ENCODE measurements around the gene MRPL18.
"Not testable (repeated sequence)": the region's sequence is repeated elsewhere in the genome, so short reads cannot be mapped to it uniquely, and the experiment has no call there.

MRPL18 gene

DNA sequence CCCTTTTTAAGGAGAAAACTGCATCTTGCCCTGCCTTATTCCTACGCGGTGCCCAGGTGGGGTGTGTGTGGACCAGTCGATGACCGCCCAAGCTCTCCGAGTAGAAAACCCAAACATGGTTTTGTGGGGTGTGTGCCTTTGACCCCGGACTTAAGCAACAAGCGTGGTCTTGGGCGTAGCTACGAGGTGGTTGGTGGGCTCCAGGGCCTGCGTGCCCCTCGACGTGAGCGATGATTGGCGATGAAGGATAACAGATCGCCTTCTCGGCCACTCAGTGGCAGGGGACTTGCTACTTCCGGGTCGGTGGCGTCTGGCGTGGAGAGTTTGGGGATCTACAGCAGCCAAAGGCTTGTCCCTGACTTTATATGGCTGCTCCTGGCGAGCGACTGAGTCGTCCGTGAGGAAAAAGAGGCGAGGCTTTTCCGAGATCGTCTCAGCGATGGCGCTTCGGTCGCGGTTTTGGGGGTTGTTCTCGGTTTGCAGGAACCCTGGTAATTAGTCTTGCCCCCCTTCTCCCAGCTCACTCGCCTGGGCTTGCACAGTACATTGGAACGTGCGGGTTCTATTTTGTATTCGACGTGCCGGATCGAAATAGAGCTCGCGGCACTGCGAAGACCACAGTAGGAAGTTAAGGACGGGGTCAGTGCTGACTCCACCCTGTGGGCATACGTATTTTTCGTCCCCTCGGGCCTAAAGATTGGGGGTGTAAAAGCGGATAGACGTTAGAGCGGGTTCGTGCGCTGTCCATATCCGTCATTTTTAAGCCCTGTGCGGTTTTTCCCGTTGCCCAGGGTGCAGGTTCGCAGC, at the start of gene MRPL18:
Gene MRPL18, plus strand, starts transcription at position 319 of the 807 bp plus-strand sequence. Its CDS starts 121 bp downstream, at position 440.
- DNase-seq (ENCODE audit: low read depth, low spot score) = peak; percentile 95

DNA sequence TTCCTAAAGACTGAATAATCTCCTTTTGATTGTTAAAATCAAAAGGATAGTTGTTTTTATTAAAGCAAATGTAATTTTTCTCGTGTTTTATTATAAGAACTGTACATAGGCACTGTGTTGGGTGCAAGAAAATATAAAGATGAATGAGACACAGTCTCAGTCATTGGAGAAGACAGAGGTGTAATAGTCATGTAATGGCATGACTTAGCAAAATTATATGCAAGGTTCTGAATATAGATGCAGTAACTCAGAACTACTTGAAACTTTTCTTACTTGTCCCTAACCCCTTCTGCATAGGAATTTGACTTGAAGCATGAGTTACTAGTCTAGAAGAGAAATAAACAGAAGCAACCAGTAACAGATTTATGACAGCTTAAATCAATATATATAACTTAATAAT, 48.1 kb upstream of the MRPL18 start:
- DNase-seq (ENCODE audit: low read depth, low spot score) = no peak

DNA sequence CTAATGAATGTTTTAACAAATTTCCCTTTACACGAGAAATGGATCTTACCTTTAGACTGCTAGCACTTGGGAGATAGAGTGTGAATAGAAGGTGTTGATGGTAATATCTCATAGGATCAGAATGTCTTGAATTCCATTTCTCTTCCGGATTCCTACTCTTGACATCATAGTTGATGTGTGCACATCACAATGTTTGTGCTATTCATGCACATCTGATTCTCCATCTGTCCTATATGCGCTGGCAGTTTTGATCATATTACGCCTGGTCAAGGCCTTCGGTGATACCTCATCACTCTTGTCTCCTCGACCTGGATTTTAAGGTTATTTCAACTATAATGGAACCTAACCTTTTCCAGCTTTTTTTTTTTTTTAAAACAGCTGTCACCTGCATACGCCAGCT, 45.2 kb upstream of the MRPL18 start:
- no peak for DNase-seq (ENCODE audit: low read depth, low spot score)

- DNase-seq (ENCODE audit: low read depth, low spot score) = no peak
Observed at GRCh38 chr6:159746759-159747158, 43.5 kb upstream of the MRPL18 start.

DNA sequence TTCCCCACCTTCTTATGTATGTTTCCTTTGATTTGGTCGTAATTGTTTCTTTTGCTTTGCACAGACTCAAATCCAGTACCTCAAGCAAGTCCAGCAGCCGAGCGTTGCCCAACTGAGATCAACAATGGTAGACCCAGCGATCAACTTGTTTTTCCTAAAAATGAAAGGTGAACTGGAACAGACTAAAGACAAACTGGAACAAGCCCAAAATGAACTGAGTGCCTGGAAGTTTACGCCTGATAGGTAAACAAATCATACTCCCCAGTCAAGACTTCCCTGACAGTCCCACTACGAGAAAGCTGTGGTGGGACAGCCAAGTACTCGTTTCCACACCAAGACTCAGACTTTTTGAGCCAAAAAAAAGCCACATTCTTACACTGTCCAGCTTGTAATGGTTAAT, 42.1 kb upstream of the MRPL18 start:
- DNase-seq (ENCODE audit: low read depth, low spot score) = not testable (repeated sequence)

DNA sequence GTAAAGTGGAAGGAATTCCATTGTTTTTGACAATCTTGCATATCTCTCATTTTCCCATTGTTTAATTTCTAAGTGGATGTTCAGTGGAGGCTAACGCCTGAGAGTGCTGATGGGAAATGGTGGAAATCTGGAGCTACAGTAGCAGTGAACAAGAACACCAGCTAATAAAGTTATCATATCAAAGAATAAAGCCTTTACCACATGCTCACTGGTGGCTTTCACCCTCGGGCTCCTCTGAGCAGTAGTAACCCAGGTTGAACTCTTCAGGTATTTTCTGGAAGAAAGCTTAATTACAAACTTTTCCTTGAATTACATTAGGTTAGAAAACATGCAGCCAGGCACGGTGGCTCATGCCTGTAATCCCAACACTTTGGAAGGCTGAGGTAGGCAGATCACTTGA, 38.8 kb upstream of the MRPL18 start:
- DNase-seq (ENCODE audit: low read depth, low spot score) = no peak

GRCh38 chr6:159753081-159753872, 37.0 kb upstream of the MRPL18 start:
- no peak for DNase-seq (ENCODE audit: low read depth, low spot score)

DNA sequence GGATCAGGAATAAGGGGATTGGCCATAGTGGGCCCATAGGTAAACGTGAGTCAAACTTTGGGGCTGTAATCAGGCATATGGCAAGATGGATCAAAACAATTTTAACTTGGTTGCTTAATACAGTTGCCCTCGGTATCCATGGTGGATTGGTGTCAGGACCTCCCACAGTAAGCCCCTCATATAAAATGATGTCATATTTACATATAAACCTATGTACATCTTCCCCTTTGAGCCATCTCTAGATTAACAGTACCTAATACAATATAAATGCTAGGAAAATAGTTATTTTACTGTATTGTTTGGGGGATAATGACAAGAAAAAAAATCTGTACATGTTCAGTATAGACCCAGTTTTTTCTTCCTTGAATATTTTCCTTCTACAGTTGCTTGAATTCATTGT, 35.9 kb upstream of the MRPL18 start:
- no peak for DNase-seq (ENCODE audit: low read depth, low spot score)

DNA sequence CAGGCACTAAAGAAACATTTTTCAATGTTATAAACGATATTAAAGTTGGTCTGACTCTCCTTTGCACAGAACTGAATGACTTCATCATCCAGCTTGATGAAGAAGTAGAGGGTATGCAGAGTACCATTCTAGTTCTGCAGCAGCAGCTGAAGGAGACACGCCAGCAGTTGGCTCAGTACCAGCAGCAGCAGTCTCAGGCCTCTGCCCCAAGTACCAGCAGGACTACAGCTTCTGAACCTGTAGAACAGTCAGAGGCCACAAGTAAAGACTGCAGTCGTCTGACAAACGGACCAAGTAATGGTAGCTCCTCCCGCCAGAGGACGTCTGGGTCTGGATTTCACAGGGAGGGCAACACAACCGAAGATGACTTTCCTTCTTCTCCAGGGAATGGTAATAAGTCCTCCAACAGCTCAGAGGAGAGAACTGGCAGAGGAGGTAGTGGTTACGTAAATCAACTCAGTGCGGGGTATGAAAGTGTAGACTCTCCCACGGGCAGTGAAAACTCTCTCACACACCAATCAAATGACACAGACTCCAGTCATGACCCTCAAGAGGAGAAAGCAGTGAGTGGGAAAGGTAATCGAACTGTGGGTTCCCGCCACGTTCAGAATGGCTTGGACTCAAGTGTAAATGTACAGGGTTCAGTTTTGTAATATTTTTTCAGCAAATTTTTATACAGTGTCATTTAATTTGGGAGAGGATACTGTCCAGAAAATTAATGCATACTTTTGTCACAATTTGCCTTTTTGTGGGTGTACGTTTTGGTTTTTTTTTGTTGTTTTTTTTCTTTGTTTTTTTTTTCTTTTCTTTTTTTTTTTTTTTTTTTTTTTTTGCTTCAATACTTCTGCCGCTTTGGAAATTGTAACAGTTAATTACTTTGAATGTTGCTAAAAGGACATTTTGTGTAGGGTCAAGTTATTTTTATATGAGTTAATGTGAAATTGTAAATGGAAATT, 35.0 kb upstream of the MRPL18 start:
- no peak for DNase-seq (ENCODE audit: low read depth, low spot score)

GRCh38 chr6:159756508-159756907, 33.8 kb upstream of the MRPL18 start:
- no peak for DNase-seq (ENCODE audit: low read depth, low spot score)

DNA sequence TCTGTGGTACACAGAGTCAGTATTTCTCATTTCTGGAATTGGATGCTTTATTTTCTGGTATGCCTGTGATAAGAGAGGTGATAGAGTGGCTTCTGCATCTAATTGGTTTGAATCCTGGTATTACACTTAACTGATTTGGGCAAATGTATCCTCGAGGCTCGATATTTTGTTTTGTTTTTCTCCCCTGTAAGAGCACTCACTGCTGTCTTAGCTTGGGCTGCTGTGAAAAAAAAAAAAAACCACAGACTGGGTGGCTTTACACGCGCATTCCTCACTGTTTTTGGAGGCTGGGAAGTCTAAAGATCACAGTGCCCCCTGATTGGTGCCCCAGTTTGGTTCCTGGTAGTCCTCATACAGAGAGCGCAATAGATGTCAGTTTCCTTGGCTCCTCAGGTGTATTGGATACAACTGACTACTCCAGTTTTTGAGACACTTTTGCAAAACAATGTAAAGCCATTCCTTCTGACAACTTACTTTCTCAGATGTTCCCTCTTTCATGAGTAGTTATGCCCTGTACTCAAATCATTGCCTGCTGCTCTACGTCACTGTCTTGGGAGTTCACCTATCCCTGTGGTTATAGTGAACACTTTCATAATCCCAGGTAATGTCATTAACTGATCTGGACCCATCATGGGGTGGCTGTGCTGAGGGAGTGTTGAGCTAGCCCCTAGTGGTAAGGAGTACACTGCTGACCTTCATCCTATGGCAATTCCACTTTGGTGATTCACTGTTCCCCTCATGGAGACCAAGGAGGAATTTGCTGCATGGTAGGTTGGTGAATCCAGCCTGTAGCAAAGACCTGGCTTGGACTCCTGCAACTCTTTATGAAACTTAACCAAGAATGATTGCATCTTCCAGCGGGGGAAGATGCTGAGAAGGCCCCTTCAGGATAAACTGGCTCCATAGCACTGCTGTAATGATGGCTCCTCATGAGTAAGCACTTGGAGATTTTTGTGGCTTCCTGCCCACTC, 32.0 kb upstream of the MRPL18 start:
- DNase-seq (ENCODE audit: low read depth, low spot score) = no peak

GRCh38 chr6:159759645-159760044, 30.6 kb upstream of the MRPL18 start:
- no peak for DNase-seq (ENCODE audit: low read depth, low spot score)

GRCh38 chr6:159760602-159761057, 29.6 kb upstream of the MRPL18 start:
- no peak for DNase-seq (ENCODE audit: low read depth, low spot score)

- no peak for DNase-seq (ENCODE audit: low read depth, low spot score)
Observed at GRCh38 chr6:159761129-159761872, 29.0 kb upstream of the MRPL18 start.

- DNase-seq (ENCODE audit: low read depth, low spot score) = peak; percentile 89
Observed at GRCh38 chr6:159761873-159762680, 28.2 kb upstream of the MRPL18 start, which contains the start of gene ACAT2. Gene ACAT2, plus strand, starts transcription at chr6:159762045. Its CDS starts 43 bp downstream, at chr6:159762088.

DNA sequence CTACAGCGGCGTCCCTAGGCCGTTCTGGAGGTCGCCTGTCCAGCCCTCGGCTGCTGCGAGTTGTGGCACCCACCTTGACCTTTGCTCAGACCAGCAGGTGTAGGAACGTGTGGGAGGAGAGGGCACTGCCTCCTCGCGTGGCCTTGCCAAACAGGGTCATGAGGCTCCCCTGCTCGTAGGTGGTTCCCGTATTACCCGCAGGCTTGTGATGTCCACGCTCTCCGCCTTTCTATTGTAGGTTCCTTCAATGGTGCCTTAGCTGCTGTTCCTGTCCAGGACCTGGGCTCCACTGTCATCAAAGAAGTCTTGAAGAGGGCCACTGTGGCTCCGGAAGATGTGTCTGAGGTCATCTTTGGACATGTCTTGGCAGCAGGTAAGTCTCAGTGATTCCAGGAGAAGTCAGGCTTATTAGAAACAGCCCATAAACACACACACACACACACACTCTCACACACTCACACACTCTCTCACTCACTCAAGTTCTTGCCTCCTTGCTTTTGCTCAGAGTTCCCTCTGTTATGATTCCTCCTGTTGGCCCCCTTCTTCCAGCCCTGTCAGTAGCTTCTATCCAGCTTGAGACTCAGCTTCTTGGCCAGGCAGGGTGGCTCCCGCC, 27.5 kb upstream of the MRPL18 start:
- DNase-seq (ENCODE audit: low read depth, low spot score) = peak; percentile 13

- DNase-seq (ENCODE audit: low read depth, low spot score) = no peak
Observed at GRCh38 chr6:159766906-159767305, 23.4 kb upstream of the MRPL18 start.

- no peak for DNase-seq (ENCODE audit: low read depth, low spot score)
Observed at GRCh38 chr6:159769470-159769869, 20.8 kb upstream of the MRPL18 start.

Measured in brain pericyte (primary cell).